ENCODE data around the gene C13orf42.
"Not testable (repeated sequence)": the region's sequence is repeated elsewhere in the genome, so short reads cannot be mapped to it uniquely, and the experiment has no call there.

- TF ChIP-seq POLR2A, CTCF (IDR thresholded peaks at IDR 0.05): not testable (repeated sequence)
Measured at GRCh38 chr13:51080478-51081065, 30.5 kb downstream of the C13orf42 start.
